Body of pancreas (tissue), 4 donors: ENCODE measurements around the gene MAL. TPM values are rescaled to one million over a fixed set of nuclear protein-coding genes. Genes with fewer than 3 reads are reported as not detected.

Experiments used
- ATAC-seq: fragments of 150-250 bp; one replicate; pipeline ENCODE4 v1.9.1; 2016
- DNase-seq, 4 donors: peaks; one replicate each; pipeline ENCODE4 v3.0.0-alpha.2; 2019
- H3K27ac ChIP-seq, 4 donors: fragments of 200-600 bp; sonication (generic); 1 replicate in 3 of 4; 2 replicates in 1 of 4; pipeline versions ENCODE4 v1.5.1 to v1.6.1; 2016 to 2019; ENCODE audit warnings: mild to moderate bottlenecking in 1 of 4, mixed read lengths in 1 of 4, moderate library complexity in 1 of 4
- H3K27me3 ChIP-seq, 2 donors: fragments of 200-600 bp; sonication (generic); one replicate each; pipeline ENCODE4 v1.6.0; 2016; ENCODE audit warnings: mild to moderate bottlenecking in 1 of 2
- H3K36me3 ChIP-seq, 2 donors: fragments of 200-600 bp; sonication (generic); replicated peaks in 1 of 2; 2 replicates each; pipeline ENCODE4 v1.5.1; 2016; ENCODE audit warnings: low read depth in 2 of 2; ENCODE audit not compliant: insufficient read depth in 1 of 2
- H3K4me1 ChIP-seq: fragments of 200-600 bp; sonication (generic); one replicate; pipeline ENCODE4 v1.6.0; 2016
- H3K4me3 ChIP-seq, 2 donors: fragments of 200-600 bp; sonication (generic); 1 replicate in 1 of 2; 2 replicates in 1 of 2; pipeline ENCODE4 v1.5.1; 2016 to 2019
- H3K9me3 ChIP-seq, 3 donors: fragments of 200-600 bp; sonication (generic); 1 replicate in 2 of 3; 2 replicates in 1 of 3; pipeline ENCODE4 v1.5.1; 2016
- POLR2A ChIP-seq, 3 donors: fragments of 450-650 bp; IDR thresholded peaks; one replicate each; pipeline ENCODE4 v1.6.1; 2016; ENCODE audit warnings: antibody characterized with exemption in 3 of 3, mild to moderate bottlenecking in 2 of 3
- WGBS, 2 donors: methylation state at CpG; one replicate each; pipeline ENCODE4 v1.1.5; 2017; 5-methylcytosine and 5-hydroxymethylcytosine counted together
- intact Hi-C: fragments of 100-400 bp; cut with DNase I; formaldehyde crosslinking; loops from one replicate; pipeline ENCODE4 v1.15.1; 2023
- total RNA-seq, 2 donors: library from RNA; depleted of rRNA; stranded (reverse); fragments of >200 nt; gene quantifications; one replicate each; pipeline ENCODE4 v1.1.0, GENCODE V29; 2016
- TF ChIP-seq, protein P1 (sequence below), 7 experiments: fragments of 450-650 bp in 4 of 7; fragments of 200-600 bp in 3 of 7; sonication (generic) in 3 of 7; IDR thresholded peaks; one replicate each; pipeline ENCODE4 v1.5.1; 2016 to 2019; ENCODE audit warnings: antibody characterized with exemption in 7 of 7

The MAL gene
- total RNA-seq, 2 donors from 2014 or later = not detected

- no peak for TF ChIP-seq POLR2A (IDR thresholded peaks at IDR 0.05)
- TF ChIP-seq, protein P1, sequence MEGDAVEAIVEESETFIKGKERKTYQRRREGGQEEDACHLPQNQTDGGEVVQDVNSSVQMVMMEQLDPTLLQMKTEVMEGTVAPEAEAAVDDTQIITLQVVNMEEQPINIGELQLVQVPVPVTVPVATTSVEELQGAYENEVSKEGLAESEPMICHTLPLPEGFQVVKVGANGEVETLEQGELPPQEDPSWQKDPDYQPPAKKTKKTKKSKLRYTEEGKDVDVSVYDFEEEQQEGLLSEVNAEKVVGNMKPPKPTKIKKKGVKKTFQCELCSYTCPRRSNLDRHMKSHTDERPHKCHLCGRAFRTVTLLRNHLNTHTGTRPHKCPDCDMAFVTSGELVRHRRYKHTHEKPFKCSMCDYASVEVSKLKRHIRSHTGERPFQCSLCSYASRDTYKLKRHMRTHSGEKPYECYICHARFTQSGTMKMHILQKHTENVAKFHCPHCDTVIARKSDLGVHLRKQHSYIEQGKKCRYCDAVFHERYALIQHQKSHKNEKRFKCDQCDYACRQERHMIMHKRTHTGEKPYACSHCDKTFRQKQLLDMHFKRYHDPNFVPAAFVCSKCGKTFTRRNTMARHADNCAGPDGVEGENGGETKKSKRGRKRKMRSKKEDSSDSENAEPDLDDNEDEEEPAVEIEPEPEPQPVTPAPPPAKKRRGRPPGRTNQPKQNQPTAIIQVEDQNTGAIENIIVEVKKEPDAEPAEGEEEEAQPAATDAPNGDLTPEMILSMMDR (IDR thresholded peaks at IDR 0.05) = no peak
- no peak overlapping the region for H3K4me3 ChIP-seq
- WGBS, 2 donors = 69 to 76% methylated on average over 4 to 12 of the region's 15 CpGs
- no peaks in the 10 kb centered on the region for H3K27me3 ChIP-seq
- intact Hi-C loops = no loop called here
- DNase-seq (no peak), ATAC-seq (no peak)
- no peaks in the 10 kb centered on the region for H3K9me3 ChIP-seq
- no peaks in the 10 kb centered on the region for H3K36me3 ChIP-seq
- H3K27ac ChIP-seq = no peak overlapping the region
- H3K4me1 ChIP-seq = no peaks in the 10 kb centered on the region
These were observed 45.1 kb upstream of the MAL start for GRCh38 chr2:94980406-94980805.

GRCh38 chr2:94982156-94982555 is 43.4 kb upstream of the MAL start:
- DNase-seq (no peak), ATAC-seq (no peak)
- intact Hi-C loops = no loop called here
- TF ChIP-seq, protein P1 (IDR thresholded peaks at IDR 0.05) = no peak
- no peak for TF ChIP-seq POLR2A (IDR thresholded peaks at IDR 0.05)
- no peaks in the 10 kb centered on the region for H3K36me3 ChIP-seq
- no peaks in the 10 kb centered on the region for H3K27me3 ChIP-seq
- no peak overlapping the region for H3K27ac ChIP-seq
- WGBS, 2 donors = 61 to 68% methylated on average over 6 of the region's 6 CpGs
- H3K4me1 ChIP-seq = no peaks in the 10 kb centered on the region
- no peak overlapping the region for H3K4me3 ChIP-seq
- H3K9me3 ChIP-seq = no peaks in the 10 kb centered on the region

GRCh38 chr2:94982675-94983074 is 42.8 kb upstream of the MAL start:
- no peak overlapping the region for H3K27ac ChIP-seq
- DNase-seq = no peak

GRCh38 chr2:94984964-94985575 is 40.4 kb upstream of the MAL start:
- no peak for TF ChIP-seq POLR2A (IDR thresholded peaks at IDR 0.05)
- TF ChIP-seq, protein P1 (IDR thresholded peaks at IDR 0.05) = no peak
- H3K4me3 ChIP-seq = no peak overlapping the region
- no peak for ATAC-seq
- H3K27ac ChIP-seq = no peak overlapping the region
- H3K27me3 ChIP-seq = no peaks in the 10 kb centered on the region
- 34 to 50% methylated on average over 9 of the region's 9 CpGs for WGBS, 2 donors
- no peaks in the 10 kb centered on the region for H3K9me3 ChIP-seq
- intact Hi-C loops = no loop called here
- DNase-seq = no peak
- H3K36me3 ChIP-seq = no peaks in the 10 kb centered on the region
- H3K4me1 ChIP-seq = no peaks in the 10 kb centered on the region

More at GRCh38 chr2:94982675-94983074, 42.8 kb upstream of the MAL start:
- intact Hi-C loops = no loop called here
- TF ChIP-seq POLR2A (IDR thresholded peaks at IDR 0.05) = no peak
- TF ChIP-seq, protein P1 (IDR thresholded peaks at IDR 0.05) = no peak
- H3K4me1 ChIP-seq = no peaks in the 10 kb centered on the region
- no peaks in the 10 kb centered on the region for H3K9me3 ChIP-seq
- no peaks in the 10 kb centered on the region for H3K27me3 ChIP-seq
- 17 to 38% methylated on average over 1 to 3 of the region's 3 CpGs for WGBS, 2 donors
- H3K4me3 ChIP-seq = no peak overlapping the region
- no peak for ATAC-seq
- no peaks in the 10 kb centered on the region for H3K36me3 ChIP-seq

GRCh38 chr2:94985636-94986035 is 39.9 kb upstream of the MAL start:
- no peaks in the 10 kb centered on the region for H3K9me3 ChIP-seq
- no peak overlapping the region for H3K27ac ChIP-seq
- no peak for ATAC-seq
- H3K27me3 ChIP-seq = no peaks in the 10 kb centered on the region
- no peaks in the 10 kb centered on the region for H3K36me3 ChIP-seq
- H3K4me3 ChIP-seq = no peak overlapping the region
- TF ChIP-seq, protein P1 (IDR thresholded peaks at IDR 0.05) = no peak
- no peak for TF ChIP-seq POLR2A (IDR thresholded peaks at IDR 0.05)
- DNase-seq = no peak
- intact Hi-C loops = no loop called here
- WGBS, 2 donors = 51 to 54% methylated on average over 4 to 5 of the region's 5 CpGs
- no peaks in the 10 kb centered on the region for H3K4me1 ChIP-seq
